ENCODE data around the gene NPAT.
"Not testable (repeated sequence)": the region's sequence is repeated elsewhere in the genome, so short reads cannot be mapped to it uniquely, and the experiment has no call there.

Gene NPAT

GRCh38 chr11:108148556-108148955 lies 73.9 kb downstream of the NPAT start:
- no peak for DNase-seq (ENCODE audit: low spot score)

DNA sequence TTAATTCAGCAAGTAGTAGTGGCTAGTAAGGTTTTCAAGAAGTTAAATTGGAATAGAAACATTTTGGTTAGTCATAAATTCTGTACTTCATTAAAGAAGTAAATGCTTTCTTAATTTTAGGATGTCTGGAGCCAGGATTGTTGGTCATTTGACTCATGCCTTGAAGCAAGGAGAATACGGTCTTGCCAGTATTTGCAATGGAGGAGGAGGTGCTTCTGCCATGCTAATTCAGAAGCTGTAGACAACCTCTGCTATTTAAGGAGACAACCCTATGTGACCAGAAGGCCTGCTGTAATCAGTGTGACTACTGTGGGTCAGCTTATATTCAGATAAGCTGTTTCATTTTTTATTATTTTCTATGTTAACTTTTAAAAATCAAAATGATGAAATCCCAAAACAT lies 75.3 kb downstream of the NPAT start:
- no peak for DNase-seq (ENCODE audit: low spot score)

- no peak for DNase-seq (ENCODE audit: low spot score)
Measured at GRCh38 chr11:108144615-108145014, 77.8 kb downstream of the NPAT start.

DNA sequence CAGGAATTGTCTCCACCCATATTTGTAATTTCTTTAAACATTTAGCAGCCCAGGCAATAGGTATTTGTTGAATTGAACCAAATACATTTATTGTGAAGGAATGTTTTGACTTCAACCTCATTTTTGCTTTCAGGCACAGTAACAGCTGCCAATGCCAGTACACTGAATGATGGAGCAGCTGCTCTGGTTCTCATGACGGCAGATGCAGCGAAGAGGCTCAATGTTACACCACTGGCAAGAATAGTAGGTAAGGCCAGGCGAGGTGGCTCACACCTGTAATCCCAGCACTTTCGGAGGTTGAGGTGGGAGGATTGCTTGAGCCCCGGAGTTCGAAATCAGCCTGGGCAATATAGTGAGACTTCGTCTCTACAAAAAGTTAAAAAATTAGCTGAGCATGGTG lies 80.1 kb downstream of the NPAT start:
- no peak for DNase-seq (ENCODE audit: low spot score)

GRCh38 chr11:108137212-108137611 lies 85.2 kb downstream of the NPAT start:
- DNase-seq (ENCODE audit: low spot score): no peak

GRCh38 chr11:108135845-108136544 lies 86.4 kb downstream of the NPAT start:
- DNase-seq (ENCODE audit: low spot score): no peak

DNA sequence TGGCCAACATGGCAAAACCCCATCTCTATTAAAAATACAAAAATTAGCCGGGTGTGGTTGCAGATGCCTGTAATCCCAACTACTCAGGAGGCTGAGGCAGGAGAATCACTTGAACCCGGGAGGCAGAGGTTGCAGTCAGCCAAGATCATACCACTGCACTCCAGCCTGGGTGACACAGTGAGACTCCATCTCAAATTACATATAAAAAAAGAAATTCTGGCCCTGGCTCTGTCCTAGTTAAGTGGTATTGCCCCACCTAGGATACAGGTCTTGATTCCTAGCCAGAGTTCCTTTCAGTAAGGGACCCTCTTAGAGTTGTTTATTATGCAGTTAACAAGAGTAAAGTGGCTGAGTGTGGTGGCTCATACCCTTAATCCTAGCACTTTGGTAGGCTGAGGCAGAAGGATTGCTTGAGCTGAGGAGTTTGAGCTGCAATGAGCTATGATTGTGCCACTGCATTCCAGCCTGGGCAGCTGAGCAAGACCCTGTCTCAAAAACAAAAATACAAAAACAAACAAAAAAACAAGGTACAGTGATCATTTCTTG lies 89.4 kb downstream of the NPAT start:
- not testable (repeated sequence) for DNase-seq (ENCODE audit: low spot score)

DNA sequence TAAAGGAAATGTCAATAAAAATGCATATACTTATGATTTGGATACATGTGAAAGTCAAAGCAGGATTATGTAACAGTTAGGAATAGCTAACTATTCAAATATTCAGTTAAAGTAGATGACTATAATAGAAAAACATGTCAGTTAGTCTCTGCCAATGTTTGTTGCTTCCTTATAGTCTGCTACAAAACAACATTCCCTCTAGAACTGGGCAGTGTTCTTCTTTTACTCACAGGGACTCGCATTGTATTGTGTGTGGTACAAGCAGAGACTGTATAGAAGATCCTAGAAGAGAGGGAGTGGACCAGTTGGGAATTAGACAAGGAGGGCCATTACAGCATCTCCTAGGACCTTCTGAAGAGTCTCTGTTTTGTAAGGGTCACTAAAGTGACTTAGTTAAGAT lies 90.4 kb downstream of the NPAT start:
- DNase-seq (ENCODE audit: low spot score): no peak

- no peak for DNase-seq (ENCODE audit: low spot score)
Measured at GRCh38 chr11:108128772-108129171, 93.7 kb downstream of the NPAT start.

DNA sequence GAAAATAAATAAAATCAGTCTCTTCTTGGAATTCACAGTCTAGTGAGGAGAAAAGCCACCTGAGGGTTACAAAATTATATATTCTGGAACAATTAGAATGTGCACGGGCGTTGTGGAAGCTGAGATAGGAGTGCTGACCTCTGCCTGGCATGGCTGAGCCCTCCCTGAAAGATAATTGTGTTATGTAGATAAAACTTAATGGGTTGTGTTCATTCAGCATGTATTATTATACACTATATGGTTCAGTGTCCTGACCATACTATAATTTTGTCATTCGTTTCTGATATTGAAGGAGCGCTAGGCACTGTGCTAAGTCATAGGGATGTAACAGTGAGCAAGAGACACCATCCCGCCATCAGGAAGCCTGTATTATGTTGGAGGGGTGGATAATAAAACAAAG lies 97.3 kb downstream of the NPAT start:
- DNase-seq (ENCODE audit: low spot score): no peak

GRCh38 chr11:108122166-108122628 lies 100.2 kb downstream of the NPAT start:
- DNase-seq (ENCODE audit: low spot score): no peak

- DNase-seq (ENCODE audit: low spot score): peak; percentile 96
Measured at GRCh38 chr11:108121274-108122155, 100.9 kb downstream of the NPAT start, which contains the start of gene ACAT1. Gene ACAT1, plus strand, starts transcription at chr11:108121567. Its CDS starts 40 bp downstream, at chr11:108121607.

- DNase-seq (ENCODE audit: low spot score): not testable (repeated sequence)
Measured at GRCh38 chr11:108120936-108121273, 101.5 kb downstream of the NPAT start.

DNA sequence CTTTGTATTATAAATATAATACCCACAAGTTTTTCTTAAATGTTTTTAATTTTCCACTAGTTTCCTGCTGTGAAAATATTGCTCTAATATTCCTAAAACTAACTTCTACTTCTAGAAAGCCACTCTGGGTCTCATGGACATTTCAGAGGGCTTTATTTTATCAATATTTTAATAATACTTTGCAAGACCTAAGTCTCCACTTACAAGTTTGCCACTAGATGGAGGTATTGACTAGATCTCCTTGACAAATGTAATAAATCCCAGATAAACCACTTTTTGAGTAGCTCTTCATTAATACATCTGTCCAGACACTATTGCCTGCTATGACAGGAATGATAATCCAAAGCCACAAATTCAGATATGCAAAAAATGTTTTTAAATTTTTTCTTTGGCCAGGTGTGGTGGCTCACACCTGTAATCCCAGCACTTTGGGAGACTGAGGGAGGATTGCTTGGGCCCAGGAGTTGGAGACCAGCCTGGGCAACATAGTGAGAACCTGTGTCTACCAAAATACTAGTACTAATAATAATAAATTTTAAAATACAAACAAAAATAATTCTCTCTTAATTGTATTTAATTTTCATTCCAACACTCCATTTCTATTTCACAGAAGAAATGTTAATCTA lies 104.6 kb downstream of the NPAT start:
- DNase-seq (ENCODE audit: low spot score): no peak

DNA sequence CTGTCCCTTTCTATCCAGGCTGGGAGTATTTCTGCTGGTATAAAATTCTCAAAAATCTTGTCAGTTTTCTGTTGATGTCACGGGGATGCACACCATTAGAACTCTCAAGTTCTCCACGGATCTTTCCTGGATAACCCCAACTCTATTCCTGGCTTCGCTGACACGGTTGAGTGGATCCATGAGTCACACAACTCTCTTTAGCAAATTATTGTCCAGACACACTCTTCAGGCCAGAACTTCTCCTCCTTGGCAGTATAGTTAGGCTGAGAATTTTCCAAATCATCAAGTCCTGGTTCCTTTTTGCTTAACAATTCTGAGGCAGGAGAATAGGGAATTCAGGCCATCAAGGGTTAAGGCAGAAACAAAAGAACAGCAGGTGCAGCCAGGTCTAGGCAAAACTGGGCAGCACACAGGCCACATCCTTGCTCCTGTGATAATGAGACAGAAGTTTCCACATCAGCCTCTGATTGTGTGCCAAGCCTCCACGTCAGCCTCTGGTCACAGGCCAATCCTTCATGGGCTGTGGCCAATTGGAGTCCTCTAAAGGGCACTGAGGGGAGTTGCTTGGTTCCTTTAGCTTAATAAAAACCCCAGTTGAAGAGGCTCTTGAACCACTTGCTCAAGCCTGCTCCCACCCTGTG lies 106.8 kb downstream of the NPAT start:
- DNase-seq (ENCODE audit: low spot score): no peak

GRCh38 chr11:108112057-108112456 lies 110.4 kb downstream of the NPAT start:
- DNase-seq (ENCODE audit: low spot score): no peak

DNA sequence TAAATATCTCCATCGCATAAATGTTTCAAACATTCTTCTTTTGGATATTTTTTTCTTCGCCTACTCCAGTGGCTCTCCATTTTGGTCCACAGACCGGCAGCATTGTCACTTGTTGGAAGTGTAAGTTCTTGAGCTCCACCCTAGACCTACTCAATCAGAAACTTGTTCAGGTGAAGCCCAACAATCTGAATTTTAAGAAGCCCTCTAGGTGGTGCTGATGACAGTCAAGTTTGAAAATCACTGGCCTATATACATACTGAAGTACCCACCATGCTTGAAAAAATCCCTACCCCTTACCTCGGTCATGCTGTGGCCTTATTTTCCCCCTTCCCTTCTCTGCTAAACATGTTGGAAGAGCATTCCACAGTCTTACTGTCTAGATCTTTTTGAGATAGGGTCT lies 111.3 kb downstream of the NPAT start:
- no peak for DNase-seq (ENCODE audit: low spot score)
